ENCODE results near the gene SNCAIP.

The SNCAIP gene

DNA sequence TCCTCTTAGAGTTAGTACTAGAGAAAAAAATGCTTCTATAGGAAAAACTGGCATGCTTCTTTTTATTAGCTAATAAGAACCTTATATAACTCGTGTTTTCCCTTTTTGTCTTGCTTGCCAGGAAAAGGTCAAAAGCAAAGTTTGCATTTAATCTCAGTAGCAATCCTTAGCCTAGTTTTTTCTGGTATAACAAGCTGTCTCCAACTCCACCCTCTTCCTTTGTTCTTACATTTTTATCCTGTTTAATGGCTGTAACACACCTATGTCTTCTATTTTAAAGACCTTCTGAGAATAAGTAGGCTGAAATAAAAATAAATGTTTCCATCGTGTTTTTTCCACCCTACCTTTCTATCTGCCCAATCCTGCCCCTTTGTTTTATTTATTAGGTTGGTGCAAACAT is 158.3 kb downstream of the SNCAIP start (continued):
- TF ChIP-seq, protein P1, sequence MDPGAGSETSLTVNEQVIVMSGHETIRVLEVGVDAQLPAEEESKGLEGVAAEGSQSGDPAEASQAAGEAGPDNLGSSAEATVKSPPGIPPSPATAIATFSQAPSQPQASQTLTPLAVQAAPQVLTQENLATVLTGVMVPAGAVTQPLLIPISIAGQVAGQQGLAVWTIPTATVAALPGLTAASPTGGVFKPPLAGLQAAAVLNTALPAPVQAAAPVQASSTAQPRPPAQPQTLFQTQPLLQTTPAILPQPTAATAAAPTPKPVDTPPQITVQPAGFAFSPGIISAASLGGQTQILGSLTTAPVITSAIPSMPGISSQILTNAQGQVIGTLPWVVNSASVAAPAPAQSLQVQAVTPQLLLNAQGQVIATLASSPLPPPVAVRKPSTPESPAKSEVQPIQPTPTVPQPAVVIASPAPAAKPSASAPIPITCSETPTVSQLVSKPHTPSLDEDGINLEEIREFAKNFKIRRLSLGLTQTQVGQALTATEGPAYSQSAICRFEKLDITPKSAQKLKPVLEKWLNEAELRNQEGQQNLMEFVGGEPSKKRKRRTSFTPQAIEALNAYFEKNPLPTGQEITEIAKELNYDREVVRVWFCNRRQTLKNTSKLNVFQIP (CRISPR knock-in tag; IDR thresholded peaks at IDR 0.05; ENCODE audit: borderline replicate concordance, low read depth) = no peak
- TF ChIP-seq ESRRG (CRISPR knock-in tag; IDR thresholded peaks at IDR 0.05) = no peak
- TF ChIP-seq ARNTL (CRISPR knock-in tag; IDR thresholded peaks at IDR 0.05; ENCODE audit: borderline replicate concordance, low read depth) = no peak
- TF ChIP-seq ZNF565 (CRISPR knock-in tag; conservative IDR thresholded peaks at IDR 0.05; ENCODE audit: low read depth) = no peak
- TF ChIP-seq RARB (CRISPR knock-in tag; IDR thresholded peaks at IDR 0.05) = no peak

- TF ChIP-seq ESRRG (CRISPR knock-in tag; IDR thresholded peaks at IDR 0.05) (no peak), TOX (CRISPR knock-in tag; IDR thresholded peaks at IDR 0.05; ENCODE audit: borderline replicate concordance) (no peak), ZNF70 (CRISPR knock-in tag; IDR thresholded peaks at IDR 0.05) (no peak), CREB5 (CRISPR knock-in tag; IDR thresholded peaks at IDR 0.05; ENCODE audit: low read depth) (no peak), ISL1 (CRISPR knock-in tag; IDR thresholded peaks at IDR 0.05) (no peak), RARB (CRISPR knock-in tag; IDR thresholded peaks at IDR 0.05) (no peak)
Measured at GRCh38 chr5:122471031-122471751, 159.2 kb downstream of the SNCAIP start.

GRCh38 chr5:122471752-122472061 is 159.7 kb downstream of the SNCAIP start:
- ATAC-seq = no peak
- TF ChIP-seq CREB5 (CRISPR knock-in tag; IDR thresholded peaks at IDR 0.05; ENCODE audit: low read depth) (no peak), ARNTL (CRISPR knock-in tag; IDR thresholded peaks at IDR 0.05; ENCODE audit: borderline replicate concordance, low read depth) (no peak), BACH2 (CRISPR knock-in tag; IDR thresholded peaks at IDR 0.05; ENCODE audit: borderline replicate concordance) (no peak), ISL1 (CRISPR knock-in tag; IDR thresholded peaks at IDR 0.05) (no peak), ZFP30 (CRISPR knock-in tag; IDR thresholded peaks at IDR 0.05) (no peak), PPARA (CRISPR knock-in tag; IDR thresholded peaks at IDR 0.05; ENCODE audit: borderline replicate concordance) (no peak), TCF4 (CRISPR knock-in tag; IDR thresholded peaks at IDR 0.05; ENCODE audit: borderline replicate concordance) (no peak), SNAI2 (CRISPR knock-in tag; IDR thresholded peaks at IDR 0.05) (no peak), RARB (CRISPR knock-in tag; IDR thresholded peaks at IDR 0.05) (no peak), OSR1 (CRISPR knock-in tag; IDR thresholded peaks at IDR 0.05) (no peak), ESRRG (CRISPR knock-in tag; IDR thresholded peaks at IDR 0.05) (no peak), PATZ1 (CRISPR knock-in tag; IDR thresholded peaks at IDR 0.05; ENCODE audit: borderline replicate concordance) (no peak), CSRNP3 (CRISPR knock-in tag; IDR thresholded peaks at IDR 0.05) (no peak), TOX (CRISPR knock-in tag; IDR thresholded peaks at IDR 0.05; ENCODE audit: borderline replicate concordance) (no peak), ZNF565 (CRISPR knock-in tag; conservative IDR thresholded peaks at IDR 0.05; ENCODE audit: low read depth) (no peak), TSHZ2 (CRISPR knock-in tag; IDR thresholded peaks at IDR 0.05) (no peak)
- TF ChIP-seq, protein P1 (CRISPR knock-in tag; IDR thresholded peaks at IDR 0.05; ENCODE audit: borderline replicate concordance, low read depth) = no peak

More at GRCh38 chr5:122471031-122471751, 159.2 kb downstream of the SNCAIP start:
- no peak for ATAC-seq

Data from SK-N-SH treated with all-trans-retinoic acid at 6 μM for 48 hours (cell line).